A673 (cell line): Measurements from ENCODE around the gene PKN2.

Experiments
- CTCF ChIP-seq: fragments of 300-800, 200-600 bp; sonication (generic); conservative IDR thresholded peaks from 2 replicates; pipeline ENCODE4 v1.5.1; 2017; ENCODE audit warnings: low read depth, mild to moderate bottlenecking, antibody characterized with exemption, low read length, moderate library complexity, mixed read lengths
- EZH2 ChIP-seq: fragments of 200-600 bp; sonication (generic); IDR thresholded peaks from 2 replicates; pipeline ENCODE4 v1.6.1; 2017; ENCODE audit warnings: borderline replicate concordance, low read depth, mild to moderate bottlenecking, mixed read lengths, antibody characterized with exemption, low read length; ENCODE audit not compliant: poor library complexity, severe bottlenecking

- no peak for TF ChIP-seq CTCF
- TF ChIP-seq EZH2: no peak
Measured at GRCh38 chr1:88867743-88868521, 183.9 kb downstream of the PKN2 start.
